A673 (cell line): ENCODE results near the gene ANKRD7. TPM values are rescaled to one million over a fixed set of nuclear protein-coding genes. Genes with fewer than 3 reads are reported as not detected.

Experiments
- BruUV-seq: library from RNA; stranded (reverse); fragments of 400-500 nt; replicated peaks from 2 replicates; lab custom pipeline; 2021; lab: Mats Ljungman, UMichigan
- CTCF ChIA-PET: fragments of 300-600 bp; sonication (Branson Sonifier 250); formaldehyde crosslinking; loops from one replicate; lab custom pipeline; 2022; ENCODE audit warnings: antibody characterized with exemption; lab: Charles Lee
- POLR2A ChIA-PET: fragments of 300-600 bp; sonication (Branson Sonifier 250); formaldehyde crosslinking; loops from one replicate; lab custom pipeline; 2022; ENCODE audit warnings: antibody characterized with exemption; ENCODE audit not compliant: low non-redundant PET; lab: Charles Lee
- DNase-seq: peaks from one replicate; pipeline ENCODE4 v3.0.0-alpha.2; 2015; ENCODE audit warnings: low spot score
- H3K27ac ChIP-seq: fragments of 200-600 bp; sonication (generic); 2 replicates; pipeline ENCODE4 v1.5.1; 2016; ENCODE audit warnings: mixed run types, low read depth, mild to moderate bottlenecking, mixed read lengths, antibody characterized with exemption, low read length; ENCODE audit not compliant: poor library complexity, severe bottlenecking
- H3K27me3 ChIP-seq: fragments of 200-600 bp; sonication (generic); replicated peaks from 2 replicates; pipeline ENCODE4 v1.6.1; 2017; ENCODE audit warnings: mixed run types, low read depth, mild to moderate bottlenecking, mixed read lengths, antibody characterized with exemption, low read length; ENCODE audit not compliant: insufficient read depth, poor library complexity
- H3K36me3 ChIP-seq: fragments of 200-600 bp; sonication (generic); 2 replicates; pipeline ENCODE4 v1.6.1; 2016; ENCODE audit warnings: mixed run types, mild to moderate bottlenecking, mixed read lengths, antibody characterized with exemption, low read length; ENCODE audit not compliant: insufficient read depth, poor library complexity, severe bottlenecking
- H3K4me1 ChIP-seq: fragments of 200-600 bp; sonication (generic); 2 replicates; pipeline ENCODE4 v1.6.1; 2017; ENCODE audit warnings: mixed run types, mild to moderate bottlenecking, mixed read lengths, antibody characterized with exemption, low read length; ENCODE audit not compliant: insufficient read depth, poor library complexity, severe bottlenecking
- H3K4me3 ChIP-seq: fragments of 200-600 bp; sonication (generic); 2 replicates; pipeline ENCODE4 v1.5.1; 2016; ENCODE audit warnings: low read depth, mixed run types, mild to moderate bottlenecking, mixed read lengths, low read length; ENCODE audit not compliant: poor library complexity, severe bottlenecking
- H3K9me3 ChIP-seq: fragments of 200-600 bp; sonication (generic); 2 replicates; pipeline ENCODE4 v1.6.1; 2016; ENCODE audit warnings: mixed run types, low read depth, mild to moderate bottlenecking, mixed read lengths, antibody characterized with exemption, low read length; ENCODE audit not compliant: poor library complexity, severe bottlenecking
- EZH2 ChIP-seq: fragments of 200-600 bp; sonication (generic); IDR thresholded peaks from 2 replicates; pipeline ENCODE4 v1.6.1; 2017; ENCODE audit warnings: borderline replicate concordance, low read depth, mild to moderate bottlenecking, mixed read lengths, antibody characterized with exemption, low read length; ENCODE audit not compliant: poor library complexity, severe bottlenecking
- intact Hi-C: fragments of 100-400 bp; cut with micrococcal nuclease; formaldehyde crosslinking; loops from one replicate; pipeline ENCODE4 v1.10.0; 2022; ENCODE audit not compliant: unreplicated experiment
- total RNA-seq: library from RNA; stranded (reverse); gene quantifications from 2 replicates; pipeline ENCODE4 v1.2.3, GENCODE V29; 2021
- TF ChIP-seq, protein P1 (sequence below): fragments of 300-800, 200-600 bp; sonication (generic); conservative IDR thresholded peaks from 2 replicates; pipeline ENCODE4 v1.5.1; 2017; ENCODE audit warnings: low read depth, mild to moderate bottlenecking, antibody characterized with exemption, low read length, moderate library complexity, mixed read lengths

Gene ANKRD7
- total RNA-seq, 1 experiment from 2014 or later = 4.2 TPM

- POLR2A ChIA-PET = no interaction called here
- DNase-seq = no peak
These were observed 41.7 kb upstream of the ANKRD7 start for GRCh38 chr7:118182593-118183427.

DNA sequence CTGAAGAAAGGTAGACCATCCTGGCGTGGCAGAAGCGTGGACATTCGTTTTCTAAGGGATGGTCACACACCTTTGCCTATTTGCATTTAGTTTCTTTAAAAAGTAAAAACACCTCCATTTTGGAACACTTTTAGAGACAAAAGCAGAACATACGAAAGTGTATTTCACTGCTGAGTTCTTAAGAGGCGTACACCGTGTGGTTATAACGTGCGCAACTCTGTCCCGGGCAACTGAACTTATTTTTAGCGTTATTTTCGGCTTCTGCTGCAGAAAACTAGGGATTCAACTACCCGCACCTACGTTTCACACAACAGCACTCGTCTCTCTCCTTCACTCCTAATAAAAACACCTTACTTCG is 41.1 kb upstream of the ANKRD7 start:
- POLR2A ChIA-PET = no interaction called here
- H3K36me3 ChIP-seq = peaks cover 28% of the 10 kb centered on the region
- H3K4me3 ChIP-seq = peak overlapping the region; percentile 64

More at GRCh38 chr7:118182593-118183427, 41.7 kb upstream of the ANKRD7 start:
- TF ChIP-seq EZH2 = no peak
- TF ChIP-seq, protein P1, sequence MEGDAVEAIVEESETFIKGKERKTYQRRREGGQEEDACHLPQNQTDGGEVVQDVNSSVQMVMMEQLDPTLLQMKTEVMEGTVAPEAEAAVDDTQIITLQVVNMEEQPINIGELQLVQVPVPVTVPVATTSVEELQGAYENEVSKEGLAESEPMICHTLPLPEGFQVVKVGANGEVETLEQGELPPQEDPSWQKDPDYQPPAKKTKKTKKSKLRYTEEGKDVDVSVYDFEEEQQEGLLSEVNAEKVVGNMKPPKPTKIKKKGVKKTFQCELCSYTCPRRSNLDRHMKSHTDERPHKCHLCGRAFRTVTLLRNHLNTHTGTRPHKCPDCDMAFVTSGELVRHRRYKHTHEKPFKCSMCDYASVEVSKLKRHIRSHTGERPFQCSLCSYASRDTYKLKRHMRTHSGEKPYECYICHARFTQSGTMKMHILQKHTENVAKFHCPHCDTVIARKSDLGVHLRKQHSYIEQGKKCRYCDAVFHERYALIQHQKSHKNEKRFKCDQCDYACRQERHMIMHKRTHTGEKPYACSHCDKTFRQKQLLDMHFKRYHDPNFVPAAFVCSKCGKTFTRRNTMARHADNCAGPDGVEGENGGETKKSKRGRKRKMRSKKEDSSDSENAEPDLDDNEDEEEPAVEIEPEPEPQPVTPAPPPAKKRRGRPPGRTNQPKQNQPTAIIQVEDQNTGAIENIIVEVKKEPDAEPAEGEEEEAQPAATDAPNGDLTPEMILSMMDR = no peak
- peak overlapping the region; percentile 64 for H3K4me3 ChIP-seq
- CTCF ChIA-PET = no interaction called here
- H3K4me1 ChIP-seq = peaks cover 14% of the 10 kb centered on the region
- H3K9me3 ChIP-seq = no peaks in the 10 kb centered on the region
- H3K36me3 ChIP-seq = peaks cover 22% of the 10 kb centered on the region
- H3K27ac ChIP-seq = peak overlapping the region; percentile 92
- no peaks in the 10 kb centered on the region for H3K27me3 ChIP-seq
- intact Hi-C loops = no loop called here
- BruUV-seq = no TSS peak

DNA sequence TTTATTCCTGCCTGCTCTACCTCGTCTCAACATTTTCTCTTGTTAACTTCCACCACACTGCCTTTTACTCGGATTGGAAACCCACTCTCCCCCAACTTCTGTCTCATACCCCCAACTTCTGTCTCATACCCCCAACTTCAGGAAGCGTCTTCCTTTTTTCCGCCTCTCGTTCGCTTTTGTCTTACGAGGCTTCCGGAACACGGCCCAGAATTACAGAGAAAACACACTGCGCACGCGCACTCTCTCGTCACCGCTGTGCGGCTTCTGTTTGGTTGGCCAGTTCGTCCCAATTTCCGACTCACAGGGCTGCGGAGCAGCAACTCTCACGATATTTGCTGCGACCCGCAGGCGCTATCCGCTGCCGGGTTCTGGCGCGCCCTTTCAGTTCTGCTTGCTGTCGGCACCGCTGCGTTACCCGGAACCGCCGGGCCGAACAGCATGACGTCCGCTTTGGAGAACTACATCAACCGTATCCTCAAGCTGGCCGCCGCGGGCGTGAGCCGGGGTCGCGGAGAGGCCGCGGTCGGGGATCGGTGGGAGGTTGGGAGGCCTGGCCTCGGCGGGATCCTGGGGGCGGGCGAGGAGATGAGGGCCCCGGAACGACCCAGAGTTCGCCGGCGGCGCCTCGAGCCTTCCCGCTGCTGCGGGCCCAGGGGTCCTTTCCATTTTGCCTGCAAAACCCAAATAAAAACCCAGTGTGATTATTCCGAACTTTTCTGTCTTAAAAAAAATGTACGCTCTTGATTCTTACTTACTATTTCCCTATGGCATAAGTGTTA is 40.5 kb upstream of the ANKRD7 start, which contains the start of gene LSM8:
Gene LSM8 (plus strand): TSS at position 379 of the 779 bp plus-strand sequence. CDS start 60 bp downstream, at position 439.
- Histone ChIP-seq H3K9me3 (no peaks in the 10 kb centered on the region), H3K4me3 (peak within 1 kb of the TSS; percentile 64), H3K4me1 (peaks cover 15% of the 10 kb centered on the region), H3K36me3 (peaks cover 34% of the 10 kb centered on the region), H3K27me3 (no peaks in the 10 kb centered on the region), H3K27ac (peak within 1 kb of the TSS; percentile 92)
- peak; percentile 98 for DNase-seq
- intact Hi-C loops = no loop called here
- ChIA-PET CTCF (no interaction called here), POLR2A (no interaction called here)
- BruUV-seq = no TSS peak
- TF ChIP-seq EZH2 = no peak
- TF ChIP-seq, protein P1 = no peak

More for the DNA sequence above, 41.1 kb upstream of the ANKRD7 start:
- intact Hi-C loops = no loop called here
- CTCF ChIA-PET = no interaction called here
- Histone ChIP-seq H3K4me1 (peaks cover 15% of the 10 kb centered on the region), H3K9me3 (no peaks in the 10 kb centered on the region), H3K27ac (peak overlapping the region; percentile 92), H3K27me3 (no peaks in the 10 kb centered on the region)
- peak; percentile 6 for DNase-seq
- TF ChIP-seq EZH2 = no peak
- TF ChIP-seq, protein P1 = no peak
- BruUV-seq = TSS peak; percentile 98
